ENCODE measurements around the gene PRRC2A.

Gene PRRC2A

GRCh38 chr6:31676904-31677303 lies 56.4 kb downstream of the PRRC2A start:
- TF ChIP-seq CTCF (conservative IDR thresholded peaks at IDR 0.05; ENCODE audit: low read depth), result no peak
- no peak for DNase-seq (ENCODE audit: low spot score)
- ChIA-PET POLR2A (ENCODE audit: low non-redundant PET) (no interaction called here), CTCF (no interaction called here)
- no peak overlapping the region for H3K27ac ChIP-seq

- no peak overlapping the region for H3K27ac ChIP-seq
- no peak for DNase-seq (ENCODE audit: low spot score)
- no peak for TF ChIP-seq CTCF (conservative IDR thresholded peaks at IDR 0.05; ENCODE audit: low read depth)
- POLR2A ChIA-PET (ENCODE audit: low non-redundant PET), result no interaction called here
- CTCF ChIA-PET, result no interaction called here
These were observed 57.4 kb downstream of the PRRC2A start for GRCh38 chr6:31677955-31678354.

- peak; percentile 72 for TF ChIP-seq CTCF (conservative IDR thresholded peaks at IDR 0.05; ENCODE audit: low read depth)
- peak; percentile 84 for DNase-seq (ENCODE audit: low spot score)
- H3K27ac ChIP-seq, result peak within 1 kb of the TSS; percentile 82
- POLR2A ChIA-PET (ENCODE audit: low non-redundant PET), result interaction anchor here (0.7 kb wide), 1 partner anchor 180 kb away, joined by 3 read pairs; no protein-coding TSS in a partner anchor
- CTCF ChIA-PET, result interaction anchor here (0.6 to 1.4 kb wide), 11 partner anchors 9 to 243 kb away, joined by 3 to 8 read pairs (median 4); no protein-coding TSS in a partner anchor
These were observed 60.0 kb downstream of the PRRC2A start, which contains the start of gene LY6G5C for GRCh38 chr6:31680226-31681134. Gene LY6G5C (minus strand): TSS chr6:31681067. CDS start chr6:31680373, 694 bp downstream.

- ChIA-PET CTCF (interaction anchor here (0.6 to 1.4 kb wide), 9 partner anchors 10 to 243 kb away, joined by 3 to 8 read pairs (median 4); no protein-coding TSS in a partner anchor), POLR2A (ENCODE audit: low non-redundant PET) (interaction anchor here (0.7 kb wide), 1 partner anchor 179 kb away, joined by 3 read pairs; no protein-coding TSS in a partner anchor)
- TF ChIP-seq CTCF (conservative IDR thresholded peaks at IDR 0.05; ENCODE audit: low read depth), result no peak
- DNase-seq (ENCODE audit: low spot score), result peak; percentile 43
- peak overlapping the region; percentile 82 for H3K27ac ChIP-seq
These were observed 60.7 kb downstream of the PRRC2A start for GRCh38 chr6:31681135-31681671.

- ChIA-PET POLR2A (ENCODE audit: low non-redundant PET) (no interaction called here), CTCF (no interaction called here)
- no peak for TF ChIP-seq CTCF (conservative IDR thresholded peaks at IDR 0.05; ENCODE audit: low read depth)
- H3K27ac ChIP-seq, result peak overlapping the region; percentile 36
- DNase-seq (ENCODE audit: low spot score), result no peak
These were observed 63.1 kb downstream of the PRRC2A start for GRCh38 chr6:31683591-31683990.

- H3K27ac ChIP-seq, result peak overlapping the region; percentile 20; the same call in 1 of the 2 replicates
- ChIA-PET CTCF (no interaction called here), POLR2A (ENCODE audit: low non-redundant PET) (no interaction called here)
- TF ChIP-seq CTCF (conservative IDR thresholded peaks at IDR 0.05; ENCODE audit: low read depth), result no peak
- DNase-seq (ENCODE audit: low spot score), result no peak
These were observed 66.0 kb downstream of the PRRC2A start for GRCh38 chr6:31686483-31686882.
